Measurements from ENCODE around the gene MYO9A.

Gene MYO9A

DNA sequence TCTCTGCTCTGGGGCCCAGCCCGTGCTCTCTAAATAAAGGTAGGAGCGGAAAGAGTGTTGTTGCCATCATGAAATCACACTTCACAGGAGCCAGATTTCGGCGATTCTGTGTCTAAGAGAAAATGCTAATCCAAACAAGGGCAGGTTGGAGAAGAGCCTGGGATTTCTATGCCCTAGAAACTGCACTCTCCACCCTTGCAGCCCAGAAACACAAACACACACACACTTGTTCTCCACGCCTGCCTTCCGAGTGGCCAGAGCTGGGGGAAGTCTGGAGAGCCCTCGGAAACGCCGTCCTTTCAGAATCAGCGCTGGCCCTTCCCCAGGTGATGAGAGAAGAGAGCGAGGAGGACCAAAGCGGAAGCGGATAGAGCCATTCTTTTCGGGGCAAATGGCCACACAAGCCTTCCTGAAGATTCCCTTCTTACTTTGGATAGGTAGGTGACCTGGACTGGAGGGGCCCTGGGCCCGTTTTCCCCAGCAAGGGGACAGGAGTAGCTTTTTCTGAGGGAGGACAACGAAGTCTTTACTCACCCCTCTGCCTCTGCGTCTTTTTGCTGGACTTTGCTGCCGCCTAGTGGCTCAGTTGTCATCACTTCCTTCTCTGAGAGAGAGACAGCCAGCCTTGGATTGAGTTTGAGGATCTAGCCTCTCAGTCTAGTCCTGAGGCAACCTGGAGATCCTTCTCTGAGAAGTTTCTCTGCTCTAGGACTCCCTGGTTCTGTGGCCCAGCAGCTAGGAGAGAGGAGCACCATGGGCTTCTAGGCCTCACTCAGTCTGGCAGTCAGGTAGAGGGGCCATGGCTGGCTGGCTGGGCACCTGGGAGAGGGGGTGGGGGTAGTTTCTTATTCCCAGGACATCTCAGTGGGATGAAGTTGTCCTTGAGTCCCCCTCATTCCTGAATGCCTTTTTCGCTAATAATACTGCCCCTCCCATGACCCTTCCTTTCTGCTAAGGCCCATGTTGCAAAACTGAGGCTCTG lies 38.0 kb upstream of the MYO9A start:
- TF ChIP-seq TAF1 (IDR thresholded peaks at IDR 0.05; ENCODE audit: borderline replicate concordance, low read depth, low read length) (no peak), POLR2AphosphoS5 (IDR thresholded peaks at IDR 0.05; ENCODE audit: low read depth, low read length) (no peak), POLR2A (IDR thresholded peaks at IDR 0.05; ENCODE audit: low read depth, low read length) (no peak)
- FAIRE-seq (peak; percentile 94), DNase-seq (ENCODE audit: insufficient read length) (peak; percentile 57)

DNA sequence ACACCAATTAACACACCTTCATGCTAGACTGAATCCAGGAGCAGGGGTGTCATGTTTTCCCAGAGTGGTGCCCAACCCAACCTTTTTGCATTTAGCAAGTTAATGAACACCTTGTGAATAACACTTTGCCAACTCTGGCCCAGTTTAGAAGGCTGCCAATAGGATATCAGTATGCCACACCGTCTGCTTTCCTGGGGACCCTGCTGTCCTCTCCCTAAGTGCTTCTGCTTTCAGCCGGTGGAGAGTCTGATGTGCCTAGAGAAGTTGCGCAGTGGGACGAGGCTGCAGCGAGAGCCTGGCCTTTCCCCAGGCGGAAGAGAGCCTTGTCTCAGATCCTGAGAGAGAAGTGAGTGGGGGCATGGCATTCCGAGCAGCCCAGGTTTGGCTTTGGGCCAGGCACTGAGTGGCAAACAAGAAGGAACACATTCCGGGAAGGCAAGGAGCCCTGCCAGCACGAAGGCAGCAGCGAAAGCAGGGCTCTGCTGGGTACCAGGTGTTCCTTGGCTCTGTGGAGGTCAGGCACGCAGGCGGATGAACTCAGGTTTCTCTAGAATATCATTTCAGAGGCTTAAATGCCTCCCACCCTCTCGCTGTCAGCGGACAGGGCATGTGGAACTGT lies 37.2 kb upstream of the MYO9A start:
- FAIRE-seq (no peak), DNase-seq (ENCODE audit: insufficient read length) (no peak)
- no peak for TF ChIP-seq POLR2A (IDR thresholded peaks at IDR 0.05; ENCODE audit: low read depth, low read length)
- TF ChIP-seq POLR2AphosphoS5 (IDR thresholded peaks at IDR 0.05; ENCODE audit: low read depth, low read length) = no peak

DNA sequence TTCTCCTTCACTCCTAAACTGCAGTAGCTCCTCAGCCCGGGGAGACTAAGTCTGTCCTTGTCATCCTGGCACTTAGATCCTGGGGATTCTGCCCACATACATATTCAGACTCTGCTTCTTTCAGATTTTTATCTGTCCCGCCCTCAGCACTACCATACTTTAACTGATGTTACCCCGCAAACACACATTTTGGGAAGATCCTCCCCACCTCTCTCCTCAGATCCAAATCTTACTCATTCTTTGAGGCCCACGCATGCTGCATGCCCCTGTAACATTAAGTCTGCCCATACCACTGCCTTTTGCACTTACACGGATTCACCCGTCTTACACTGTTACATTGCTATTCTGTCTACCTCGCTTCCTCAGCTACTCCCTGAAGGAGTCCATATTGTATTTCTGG lies 36.4 kb upstream of the MYO9A start:
- FAIRE-seq (no peak), DNase-seq (ENCODE audit: insufficient read length) (no peak)
- no peak for TF ChIP-seq POLR2AphosphoS5 (IDR thresholded peaks at IDR 0.05; ENCODE audit: low read depth, low read length)
- no peak for TF ChIP-seq TAF1 (IDR thresholded peaks at IDR 0.05; ENCODE audit: borderline replicate concordance, low read depth, low read length)
- TF ChIP-seq POLR2A (IDR thresholded peaks at IDR 0.05; ENCODE audit: low read depth, low read length) = no peak

- FAIRE-seq = no peak
- TF ChIP-seq TAF1 (IDR thresholded peaks at IDR 0.05; ENCODE audit: borderline replicate concordance, low read depth, low read length) = no peak
- no peak for TF ChIP-seq POLR2A (IDR thresholded peaks at IDR 0.05; ENCODE audit: low read depth, low read length)
- no peak for TF ChIP-seq POLR2AphosphoS5 (IDR thresholded peaks at IDR 0.05; ENCODE audit: low read depth, low read length)
- DNase-seq (ENCODE audit: insufficient read length) = no peak
These were observed 35.5 kb upstream of the MYO9A start for GRCh38 chr15:72153269-72154000.

DNA sequence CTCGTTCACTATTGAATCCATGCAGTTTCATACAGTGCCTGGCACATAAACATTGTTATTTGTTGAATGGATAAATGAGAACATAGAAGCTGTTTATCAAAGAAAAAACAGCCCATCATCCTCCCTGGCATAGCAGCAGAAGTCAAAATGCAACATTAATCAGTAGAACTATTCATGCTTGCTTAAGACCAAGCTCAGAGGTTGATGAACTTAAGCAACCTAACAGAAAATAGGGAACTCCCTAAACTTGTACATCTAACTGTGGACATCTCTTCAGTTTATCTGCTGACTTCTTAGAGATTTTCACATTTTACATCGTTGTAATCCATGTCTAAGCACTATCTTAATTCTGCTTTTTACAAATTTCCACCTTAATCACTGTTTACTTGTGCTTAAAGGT lies 29.5 kb upstream of the MYO9A start:
- no peak for FAIRE-seq
- TF ChIP-seq POLR2A (IDR thresholded peaks at IDR 0.05; ENCODE audit: low read depth, low read length) = no peak
- no peak for TF ChIP-seq POLR2AphosphoS5 (IDR thresholded peaks at IDR 0.05; ENCODE audit: low read depth, low read length)
- no peak for TF ChIP-seq TAF1 (IDR thresholded peaks at IDR 0.05; ENCODE audit: borderline replicate concordance, low read depth, low read length)
- no peak for DNase-seq (ENCODE audit: insufficient read length)

- FAIRE-seq (no peak), DNase-seq (ENCODE audit: insufficient read length) (no peak)
- no peak for TF ChIP-seq POLR2AphosphoS5 (IDR thresholded peaks at IDR 0.05; ENCODE audit: low read depth, low read length)
- no peak for TF ChIP-seq POLR2A (IDR thresholded peaks at IDR 0.05; ENCODE audit: low read depth, low read length)
- TF ChIP-seq TAF1 (IDR thresholded peaks at IDR 0.05; ENCODE audit: borderline replicate concordance, low read depth, low read length) = no peak
These were observed 29.0 kb upstream of the MYO9A start for GRCh38 chr15:72146934-72147333.

DNA sequence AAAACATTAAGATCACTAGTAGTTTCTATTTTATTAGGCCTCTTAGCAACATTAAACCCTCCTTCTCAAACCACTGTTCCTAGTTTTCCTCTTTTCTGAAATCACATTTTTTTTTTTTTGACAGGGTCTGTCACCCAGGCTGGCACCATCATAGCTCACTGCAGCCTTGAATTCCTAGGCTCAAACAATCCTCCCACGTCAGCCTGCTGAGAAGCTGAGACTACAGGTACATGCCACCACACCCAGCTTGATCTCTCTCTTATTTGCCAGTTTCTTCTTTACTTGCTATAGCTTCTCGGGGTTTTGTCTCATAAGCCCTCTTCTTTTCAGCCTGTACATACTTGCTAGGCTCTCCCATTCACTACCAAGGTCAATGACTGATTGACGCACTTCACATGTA lies 28.3 kb upstream of the MYO9A start:
- DNase-seq (ENCODE audit: insufficient read length) (no peak), FAIRE-seq (no peak)
- TF ChIP-seq POLR2AphosphoS5 (IDR thresholded peaks at IDR 0.05; ENCODE audit: low read depth, low read length) (no peak), POLR2A (IDR thresholded peaks at IDR 0.05; ENCODE audit: low read depth, low read length) (no peak), TAF1 (IDR thresholded peaks at IDR 0.05; ENCODE audit: borderline replicate concordance, low read depth, low read length) (no peak)

GRCh38 chr15:72141171-72142084 lies 23.5 kb upstream of the MYO9A start:
- TF ChIP-seq POLR2A (IDR thresholded peaks at IDR 0.05; ENCODE audit: low read depth, low read length) = no peak
- no peak for TF ChIP-seq TAF1 (IDR thresholded peaks at IDR 0.05; ENCODE audit: borderline replicate concordance, low read depth, low read length)
- TF ChIP-seq POLR2AphosphoS5 (IDR thresholded peaks at IDR 0.05; ENCODE audit: low read depth, low read length) = no peak
- FAIRE-seq (peak; percentile 98), DNase-seq (ENCODE audit: insufficient read length) (peak; percentile 68)

DNA sequence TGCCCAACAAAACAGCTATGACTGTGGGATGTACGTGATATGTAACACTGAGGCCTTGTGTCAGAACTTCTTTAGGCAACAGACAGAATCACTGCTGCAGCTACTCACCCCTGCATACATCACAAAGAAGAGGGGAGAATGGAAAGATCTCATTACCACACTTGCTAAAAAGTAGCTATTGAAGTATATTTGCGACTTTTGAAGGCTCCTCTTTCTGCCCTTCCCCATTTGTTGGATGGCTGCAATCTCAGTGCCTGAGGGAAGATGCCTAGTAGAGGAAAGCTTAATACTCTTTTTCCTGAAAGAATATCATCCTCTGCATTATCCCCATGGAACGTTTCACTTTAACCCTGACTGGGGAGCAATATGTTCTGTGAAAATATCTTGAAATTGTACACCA lies 22.1 kb upstream of the MYO9A start:
- FAIRE-seq = no peak

GRCh38 chr15:72139667-72140066 lies 21.7 kb upstream of the MYO9A start:
- FAIRE-seq = no peak
- no peak for TF ChIP-seq POLR2AphosphoS5 (IDR thresholded peaks at IDR 0.05; ENCODE audit: low read depth, low read length)
- TF ChIP-seq TAF1 (IDR thresholded peaks at IDR 0.05; ENCODE audit: borderline replicate concordance, low read depth, low read length) = no peak
- TF ChIP-seq POLR2A (IDR thresholded peaks at IDR 0.05; ENCODE audit: low read depth, low read length) = no peak
- DNase-seq (ENCODE audit: insufficient read length) = no peak

More for the DNA sequence above, 22.1 kb upstream of the MYO9A start:
- DNase-seq (ENCODE audit: insufficient read length) = no peak
- TF ChIP-seq POLR2AphosphoS5 (IDR thresholded peaks at IDR 0.05; ENCODE audit: low read depth, low read length) = no peak
- TF ChIP-seq TAF1 (IDR thresholded peaks at IDR 0.05; ENCODE audit: borderline replicate concordance, low read depth, low read length) = no peak
- no peak for TF ChIP-seq POLR2A (IDR thresholded peaks at IDR 0.05; ENCODE audit: low read depth, low read length)

Measured in GM12892 (cell line).